HCT116 (cell line): ENCODE data around the gene NDST3. TPM values are rescaled to one million over a fixed set of nuclear protein-coding genes. Genes with fewer than 3 reads are reported as not detected.

Experiments
- ATAC-seq: fragments of 200-7000 bp; cut with Tn5 transposase; 2 replicates; pipeline ENCODE4 v1.9.1; 2020; ENCODE audit warnings: mild to moderate bottlenecking, moderate library complexity
- BruUV-seq: library from RNA; stranded (reverse); fragments of 400-500 nt; replicated peaks from 2 replicates; lab custom pipeline; 2021; lab: Mats Ljungman, UMichigan
- CTCF ChIA-PET: fragments of 300-600 bp; sonication (Branson Sonifier 250); formaldehyde crosslinking; loops from one replicate; lab custom pipeline; 2021; ENCODE audit warnings: antibody characterized with exemption; lab: Charles Lee
- POLR2A ChIA-PET: fragments of 300-600, 350-600 bp; sonication (Branson Sonifier 250); formaldehyde crosslinking; loops from one replicate; lab custom pipeline; 2021; ENCODE audit warnings: antibody characterized with exemption; lab: Charles Lee
- RAD21 ChIA-PET, 2 experiments: fragments of 300-600 bp; sonication (Branson Sonifier 250); formaldehyde crosslinking; loops; one replicate each; lab custom pipeline; 2023; ENCODE audit warnings: low total read pairs in 2 of 2; ENCODE audit not compliant: uncharacterized antibody in 2 of 2, unreplicated experiment in 2 of 2, low non-redundant PET in 1 of 2; lab: Charles Lee
- DNase-seq: peaks from one replicate; pipeline ENCODE4 v3.0.0-alpha.2; 2010; ENCODE audit warnings: low read depth, low spot score
- H2AFZ ChIP-seq: fragments of 200-600 bp; shearing (Covaris generic), sonication (generic); 2 replicates; pipeline ENCODE4 v1.6.1; 2017; ENCODE audit warnings: low read depth, mixed run types, mixed read lengths, antibody characterized with exemption, low read length; ENCODE audit not compliant: poor library complexity, severe bottlenecking
- H3K27ac ChIP-seq: 2 replicates; pipeline ENCODE4 v1.5.1; 2012; ENCODE audit warnings: low read depth, low read length
- H3K27me3 ChIP-seq: fragments of 200-600 bp; sonication (generic); 2 replicates; pipeline ENCODE4 v1.6.1; 2016; ENCODE audit warnings: mixed run types, low read length, mixed read lengths; ENCODE audit not compliant: insufficient read depth
- H3K36me3 ChIP-seq, 2 experiments: fragments of 200-500 bp in 1 of 2; fragments of 200-600 bp in 1 of 2; sonication (Bioruptor generic) in 1 of 2; sonication (generic) in 1 of 2; 2 replicates each; pipeline versions ENCODE4 v1.5.1 to v1.6.1; 2014 to 2016; ENCODE audit warnings: low read length in 2 of 2, inconsistent platforms in 1 of 2, mixed read lengths in 1 of 2, mixed run types in 1 of 2; ENCODE audit not compliant: insufficient read depth in 2 of 2, control insufficient read depth in 1 of 2
- H3K4me1 ChIP-seq, 2 experiments: fragments of 200-600 bp in 1 of 2; sonication (generic) in 1 of 2; 2 replicates each; pipeline versions ENCODE4 v1.5.1 to v1.6.1; 2012 to 2017; ENCODE audit warnings: low read length in 2 of 2, inconsistent platforms in 1 of 2, mild to moderate bottlenecking in 1 of 2, mixed read lengths in 1 of 2, mixed run types in 1 of 2, moderate library complexity in 1 of 2; ENCODE audit not compliant: insufficient read depth in 2 of 2, control insufficient read depth in 1 of 2
- H3K4me2 ChIP-seq: fragments of 200-600 bp; sonication (generic); 2 replicates; pipeline ENCODE4 v1.6.1; 2017; ENCODE audit warnings: mixed run types, low read length, mixed read lengths
- H3K4me3 ChIP-seq, 2 experiments: fragments of 200-600 bp in 1 of 2; sonication (generic) in 1 of 2; replicated peaks in 1 of 2; 2 replicates each; pipeline ENCODE4 v1.5.1; 2011 to 2016; ENCODE audit warnings: low read length in 2 of 2, control low read depth in 1 of 2, low read depth in 1 of 2, mild to moderate bottlenecking in 1 of 2, mixed read lengths in 1 of 2, mixed run types in 1 of 2
- H3K79me2 ChIP-seq: fragments of 200-600 bp; sonication (generic); 2 replicates; pipeline ENCODE4 v1.6.1; 2017; ENCODE audit warnings: mild to moderate bottlenecking, mixed run types, low read length, moderate library complexity, mixed read lengths; ENCODE audit not compliant: insufficient read depth
- H3K9ac ChIP-seq: fragments of 200-600 bp; sonication (generic); 2 replicates; pipeline ENCODE4 v1.6.1; 2016; ENCODE audit warnings: low read length, mixed read lengths
- H3K9me2 ChIP-seq: fragments of 200-600 bp; sonication (generic), shearing (Covaris generic); 2 replicates; pipeline ENCODE4 v1.6.1; 2017; ENCODE audit warnings: mixed run types, mild to moderate bottlenecking, moderate library complexity; ENCODE audit not compliant: insufficient read depth
- H3K9me3 ChIP-seq, 2 experiments: fragments of 200-500 bp in 1 of 2; fragments of 200-600 bp in 1 of 2; sonication (Bioruptor generic) in 1 of 2; sonication (generic) in 1 of 2; 2 replicates each; pipeline ENCODE4 v1.6.1; 2014 to 2017; ENCODE audit warnings: low read length in 2 of 2, mixed read lengths in 2 of 2, inconsistent platforms in 1 of 2, low read depth in 1 of 2, mild to moderate bottlenecking in 1 of 2, mixed run types in 1 of 2, moderate library complexity in 1 of 2; ENCODE audit not compliant: control insufficient read depth in 1 of 2, insufficient read depth in 1 of 2
- H4K20me1 ChIP-seq: fragments of 200-600 bp; sonication (generic), shearing (Covaris generic); 2 replicates; pipeline ENCODE4 v1.6.1; 2017; ENCODE audit warnings: mixed run types, mild to moderate bottlenecking, moderate library complexity; ENCODE audit not compliant: insufficient read depth
- CBX3 ChIP-seq: IDR thresholded peaks from 2 replicates; pipeline ENCODE4 v1.6.1; 2012; ENCODE audit warnings: low read depth
- CEBPB ChIP-seq: IDR thresholded peaks from 2 replicates; pipeline ENCODE4 v1.6.1; 2012; ENCODE audit warnings: low read depth
- EGR1 ChIP-seq: IDR thresholded peaks from 2 replicates; pipeline ENCODE4 v1.6.1; 2012; ENCODE audit warnings: low read depth
- EZH2 ChIP-seq: fragments of 200-600 bp; sonication (generic); IDR thresholded peaks from 2 replicates; pipeline ENCODE4 v1.6.1; 2017; ENCODE audit warnings: antibody characterized with exemption, mixed run types
- EZH2phosphoT487 ChIP-seq: fragments of 200-600 bp; IDR thresholded peaks from 2 replicates; pipeline ENCODE4 v1.6.1; 2018; ENCODE audit warnings: antibody characterized with exemption, borderline replicate concordance
- FOSL1 ChIP-seq: IDR thresholded peaks from 2 replicates; pipeline ENCODE4 v1.6.1; 2012; ENCODE audit warnings: low read depth
- JUND ChIP-seq: IDR thresholded peaks from 2 replicates; pipeline ENCODE4 v1.6.1; 2012
- POLR2A ChIP-seq: IDR thresholded peaks from 2 replicates; pipeline ENCODE4 v1.7.0; 2011; ENCODE audit warnings: borderline replicate concordance; ENCODE audit not compliant: insufficient read depth, insufficient read length; ENCODE audit errors: extremely low read depth
- POLR2AphosphoS5 ChIP-seq: IDR thresholded peaks from 2 replicates; pipeline ENCODE4 v1.6.1; 2011; ENCODE audit warnings: mild to moderate bottlenecking, low read depth, low read length, moderate library complexity
- RAD21 ChIP-seq: IDR thresholded peaks from 2 replicates; pipeline ENCODE4 v1.6.1; 2012; ENCODE audit warnings: low read depth, mild to moderate bottlenecking
- SIN3A ChIP-seq: IDR thresholded peaks from 2 replicates; pipeline ENCODE4 v1.6.1; 2012; ENCODE audit warnings: low read depth
- SP1 ChIP-seq: IDR thresholded peaks from 2 replicates; pipeline ENCODE4 v1.6.1; 2012; ENCODE audit warnings: low read depth
- SRF ChIP-seq: IDR thresholded peaks from 2 replicates; pipeline ENCODE4 v1.6.1; 2012; ENCODE audit warnings: low read depth
- TCF7L2 ChIP-seq: IDR thresholded peaks from 2 replicates; pipeline ENCODE4 v1.7.0; 2011; ENCODE audit warnings: borderline replicate concordance, inconsistent platforms; ENCODE audit not compliant: insufficient read depth, insufficient read length; ENCODE audit errors: extremely low read depth
- YY1 ChIP-seq: IDR thresholded peaks from 2 replicates; pipeline ENCODE4 v1.6.1; 2011; ENCODE audit warnings: low read length, low read depth, moderate library complexity, mild to moderate bottlenecking; ENCODE audit not compliant: insufficient replicate concordance; ENCODE audit errors: extremely low read depth
- ZFX ChIP-seq: fragments of 450-650 bp; IDR thresholded peaks from 2 replicates; pipeline ENCODE4 v1.6.1; 2017
- ZNF274 ChIP-seq: fragments of 200-500 bp; sonication (Bioruptor generic); IDR thresholded peaks from 2 replicates; pipeline ENCODE4 v1.6.1; 2014; ENCODE audit warnings: mild to moderate bottlenecking, low read depth, low read length, inconsistent platforms
- intact Hi-C: fragments of 100-400 bp; cut with micrococcal nuclease; formaldehyde crosslinking; loops from 2 replicates; pipeline ENCODE4 v1.10.0; 2022
- total RNA-seq: library from RNA; stranded (reverse); gene quantifications from one replicate; pipeline ENCODE4 v1.2.1, GENCODE V29; 2021; ENCODE audit not compliant: unreplicated experiment
- TF ChIP-seq, protein P1 (sequence below), 3 experiments: fragments of 200-600 bp in 1 of 3; sonication (generic) in 1 of 3; IDR thresholded peaks in 2 of 3; conservative IDR thresholded peaks in 1 of 3; 2 replicates each; pipeline ENCODE4 v1.5.1; 2012 to 2017; ENCODE audit warnings: low read depth in 2 of 3, low read length in 2 of 3, antibody characterized with exemption in 1 of 3, borderline replicate concordance in 1 of 3, control low read depth in 1 of 3, mild to moderate bottlenecking in 1 of 3, mixed read lengths in 1 of 3, mixed run types in 1 of 3, moderate library complexity in 1 of 3; ENCODE audit not compliant: insufficient read depth in 1 of 3
- TF ChIP-seq, protein P2 (sequence below): IDR thresholded peaks from 2 replicates; pipeline ENCODE4 v1.6.1; 2012; ENCODE audit warnings: low read depth
- TF ChIP-seq, protein P3 (sequence below): IDR thresholded peaks from 2 replicates; pipeline ENCODE4 v1.6.1; 2012

NDST3 gene
- total RNA-seq, 1 experiment from 2014 or later: not detected

DNA sequence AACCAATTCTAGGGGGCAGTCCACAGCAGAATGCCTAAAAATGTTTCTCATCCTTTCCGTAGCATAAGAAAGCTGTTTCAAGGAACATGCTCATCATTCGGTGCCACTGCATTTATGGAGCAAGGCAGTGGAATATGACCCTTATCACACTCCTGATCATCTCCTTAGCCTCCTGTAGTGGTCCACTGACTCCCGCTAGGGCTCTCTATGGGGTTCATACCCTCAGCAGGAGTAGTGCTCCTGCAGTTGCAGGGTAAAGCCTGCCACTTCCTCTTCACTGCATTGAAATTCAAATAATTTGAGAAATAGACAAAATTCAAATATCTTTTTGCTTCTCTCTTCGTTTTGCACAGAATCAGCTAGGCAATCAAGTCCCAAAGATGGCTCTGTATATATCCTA is 107.0 kb downstream of the NDST3 start:
- ChIA-PET POLR2A (no interaction called here), CTCF (no interaction called here), RAD21 (no interaction called here)
- H3K36me3 ChIP-seq: no peaks in the 10 kb centered on the region
- BruUV-seq: no TSS peak
- H2AFZ ChIP-seq: no peak overlapping the region
- no peak overlapping the region for H3K27ac ChIP-seq
- H3K4me2 ChIP-seq: no peak overlapping the region
- TF ChIP-seq, protein P1, sequence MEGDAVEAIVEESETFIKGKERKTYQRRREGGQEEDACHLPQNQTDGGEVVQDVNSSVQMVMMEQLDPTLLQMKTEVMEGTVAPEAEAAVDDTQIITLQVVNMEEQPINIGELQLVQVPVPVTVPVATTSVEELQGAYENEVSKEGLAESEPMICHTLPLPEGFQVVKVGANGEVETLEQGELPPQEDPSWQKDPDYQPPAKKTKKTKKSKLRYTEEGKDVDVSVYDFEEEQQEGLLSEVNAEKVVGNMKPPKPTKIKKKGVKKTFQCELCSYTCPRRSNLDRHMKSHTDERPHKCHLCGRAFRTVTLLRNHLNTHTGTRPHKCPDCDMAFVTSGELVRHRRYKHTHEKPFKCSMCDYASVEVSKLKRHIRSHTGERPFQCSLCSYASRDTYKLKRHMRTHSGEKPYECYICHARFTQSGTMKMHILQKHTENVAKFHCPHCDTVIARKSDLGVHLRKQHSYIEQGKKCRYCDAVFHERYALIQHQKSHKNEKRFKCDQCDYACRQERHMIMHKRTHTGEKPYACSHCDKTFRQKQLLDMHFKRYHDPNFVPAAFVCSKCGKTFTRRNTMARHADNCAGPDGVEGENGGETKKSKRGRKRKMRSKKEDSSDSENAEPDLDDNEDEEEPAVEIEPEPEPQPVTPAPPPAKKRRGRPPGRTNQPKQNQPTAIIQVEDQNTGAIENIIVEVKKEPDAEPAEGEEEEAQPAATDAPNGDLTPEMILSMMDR (IDR thresholded peaks at IDR 0.05 in 2 of 3, conservative IDR thresholded peaks at IDR 0.05 in 1 of 3; ENCODE audit: borderline replicate concordance in 1 of 3, insufficient read depth in 1 of 3, low read depth in 2 of 3, low read length in 2 of 3): no peak
- TF ChIP-seq FOSL1: no peak
- no peak for TF ChIP-seq ZFX
- no peak for TF ChIP-seq TCF7L2
- TF ChIP-seq POLR2A: no peak
- no peak for TF ChIP-seq JUND
- TF ChIP-seq SRF: no peak
- TF ChIP-seq ZNF274: no peak
- TF ChIP-seq, protein P2, sequence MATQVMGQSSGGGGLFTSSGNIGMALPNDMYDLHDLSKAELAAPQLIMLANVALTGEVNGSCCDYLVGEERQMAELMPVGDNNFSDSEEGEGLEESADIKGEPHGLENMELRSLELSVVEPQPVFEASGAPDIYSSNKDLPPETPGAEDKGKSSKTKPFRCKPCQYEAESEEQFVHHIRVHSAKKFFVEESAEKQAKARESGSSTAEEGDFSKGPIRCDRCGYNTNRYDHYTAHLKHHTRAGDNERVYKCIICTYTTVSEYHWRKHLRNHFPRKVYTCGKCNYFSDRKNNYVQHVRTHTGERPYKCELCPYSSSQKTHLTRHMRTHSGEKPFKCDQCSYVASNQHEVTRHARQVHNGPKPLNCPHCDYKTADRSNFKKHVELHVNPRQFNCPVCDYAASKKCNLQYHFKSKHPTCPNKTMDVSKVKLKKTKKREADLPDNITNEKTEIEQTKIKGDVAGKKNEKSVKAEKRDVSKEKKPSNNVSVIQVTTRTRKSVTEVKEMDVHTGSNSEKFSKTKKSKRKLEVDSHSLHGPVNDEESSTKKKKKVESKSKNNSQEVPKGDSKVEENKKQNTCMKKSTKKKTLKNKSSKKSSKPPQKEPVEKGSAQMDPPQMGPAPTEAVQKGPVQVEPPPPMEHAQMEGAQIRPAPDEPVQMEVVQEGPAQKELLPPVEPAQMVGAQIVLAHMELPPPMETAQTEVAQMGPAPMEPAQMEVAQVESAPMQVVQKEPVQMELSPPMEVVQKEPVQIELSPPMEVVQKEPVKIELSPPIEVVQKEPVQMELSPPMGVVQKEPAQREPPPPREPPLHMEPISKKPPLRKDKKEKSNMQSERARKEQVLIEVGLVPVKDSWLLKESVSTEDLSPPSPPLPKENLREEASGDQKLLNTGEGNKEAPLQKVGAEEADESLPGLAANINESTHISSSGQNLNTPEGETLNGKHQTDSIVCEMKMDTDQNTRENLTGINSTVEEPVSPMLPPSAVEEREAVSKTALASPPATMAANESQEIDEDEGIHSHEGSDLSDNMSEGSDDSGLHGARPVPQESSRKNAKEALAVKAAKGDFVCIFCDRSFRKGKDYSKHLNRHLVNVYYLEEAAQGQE: no peak
- no peak for TF ChIP-seq CBX3
- TF ChIP-seq EGR1: no peak
- no peak for TF ChIP-seq EZH2phosphoT487
- no peak for TF ChIP-seq SP1
- TF ChIP-seq, protein P3, sequence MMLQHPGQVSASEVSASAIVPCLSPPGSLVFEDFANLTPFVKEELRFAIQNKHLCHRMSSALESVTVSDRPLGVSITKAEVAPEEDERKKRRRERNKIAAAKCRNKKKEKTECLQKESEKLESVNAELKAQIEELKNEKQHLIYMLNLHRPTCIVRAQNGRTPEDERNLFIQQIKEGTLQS: no peak
- no peak for TF ChIP-seq POLR2AphosphoS5
- TF ChIP-seq RAD21: no peak
- no peak for TF ChIP-seq YY1
- TF ChIP-seq SIN3A: no peak
- TF ChIP-seq EZH2: no peak
- no peak for TF ChIP-seq CEBPB
- no peaks in the 10 kb centered on the region for H4K20me1 ChIP-seq
- DNase-seq (no peak), ATAC-seq (no peak; the same call in 1 of the 2 replicates)
- H3K9me2 ChIP-seq: no peaks in the 10 kb centered on the region
- H3K27me3 ChIP-seq: no peaks in the 10 kb centered on the region
- H3K79me2 ChIP-seq: no peaks in the 10 kb centered on the region
- H3K9me3 ChIP-seq: no peaks in the 10 kb centered on the region
- no peak overlapping the region for H3K9ac ChIP-seq
- no peak overlapping the region for H3K4me3 ChIP-seq
- intact Hi-C loops: no loop called here
- no peaks in the 10 kb centered on the region for H3K4me1 ChIP-seq
